GM19452 (cell line): Measurements from ENCODE around the gene DAP.
"Not testable (repeated sequence)": the region's sequence is repeated elsewhere in the genome, so short reads cannot be mapped to it uniquely, and the experiment has no call there.

Experiments
- ATAC-seq: cut with Tn5 transposase; IDR thresholded peaks from one replicate; pipeline ENCODE4 v1.9.1; 2021; ENCODE audit not compliant: unreplicated experiment

Gene DAP

GRCh38 chr5:10674582-10674981 lies 86.5 kb downstream of the DAP start:
- no peak for ATAC-seq

- no peak for ATAC-seq
These were observed 86.9 kb downstream of the DAP start for GRCh38 chr5:10674096-10674495.

GRCh38 chr5:10673407-10673806 lies 87.6 kb downstream of the DAP start:
- ATAC-seq, result no peak

- ATAC-seq, result no peak
These were observed 88.0 kb downstream of the DAP start for GRCh38 chr5:10673017-10673389.

GRCh38 chr5:10672146-10673016 lies 88.7 kb downstream of the DAP start:
- no peak for ATAC-seq

- ATAC-seq, result no peak
These were observed 89.7 kb downstream of the DAP start for GRCh38 chr5:10671041-10672008.

GRCh38 chr5:10669983-10670382 lies 91.1 kb downstream of the DAP start:
- no peak for ATAC-seq

GRCh38 chr5:10668697-10669096 lies 92.3 kb downstream of the DAP start:
- no peak for ATAC-seq

GRCh38 chr5:10667431-10668057 lies 93.5 kb downstream of the DAP start:
- no peak for ATAC-seq

- ATAC-seq, result no peak
These were observed 94.3 kb downstream of the DAP start for GRCh38 chr5:10666531-10667299.

GRCh38 chr5:10665799-10666198 lies 95.2 kb downstream of the DAP start:
- ATAC-seq, result no peak

GRCh38 chr5:10664180-10664769 lies 96.8 kb downstream of the DAP start:
- ATAC-seq, result not testable (repeated sequence)

GRCh38 chr5:10663489-10664179 lies 97.4 kb downstream of the DAP start:
- ATAC-seq, result no peak

- no peak for ATAC-seq
These were observed 98.2 kb downstream of the DAP start for GRCh38 chr5:10662661-10663488.

GRCh38 chr5:10662083-10662482 lies 99.0 kb downstream of the DAP start:
- ATAC-seq, result no peak

- ATAC-seq, result no peak
These were observed 99.6 kb downstream of the DAP start for GRCh38 chr5:10661401-10661800.

GRCh38 chr5:10660720-10661387 lies 100.2 kb downstream of the DAP start:
- no peak for ATAC-seq

- ATAC-seq, result no peak
These were observed 100.9 kb downstream of the DAP start for GRCh38 chr5:10660135-10660534.
